ENCODE measurements around the gene SPTBN1.

Gene SPTBN1

DNA sequence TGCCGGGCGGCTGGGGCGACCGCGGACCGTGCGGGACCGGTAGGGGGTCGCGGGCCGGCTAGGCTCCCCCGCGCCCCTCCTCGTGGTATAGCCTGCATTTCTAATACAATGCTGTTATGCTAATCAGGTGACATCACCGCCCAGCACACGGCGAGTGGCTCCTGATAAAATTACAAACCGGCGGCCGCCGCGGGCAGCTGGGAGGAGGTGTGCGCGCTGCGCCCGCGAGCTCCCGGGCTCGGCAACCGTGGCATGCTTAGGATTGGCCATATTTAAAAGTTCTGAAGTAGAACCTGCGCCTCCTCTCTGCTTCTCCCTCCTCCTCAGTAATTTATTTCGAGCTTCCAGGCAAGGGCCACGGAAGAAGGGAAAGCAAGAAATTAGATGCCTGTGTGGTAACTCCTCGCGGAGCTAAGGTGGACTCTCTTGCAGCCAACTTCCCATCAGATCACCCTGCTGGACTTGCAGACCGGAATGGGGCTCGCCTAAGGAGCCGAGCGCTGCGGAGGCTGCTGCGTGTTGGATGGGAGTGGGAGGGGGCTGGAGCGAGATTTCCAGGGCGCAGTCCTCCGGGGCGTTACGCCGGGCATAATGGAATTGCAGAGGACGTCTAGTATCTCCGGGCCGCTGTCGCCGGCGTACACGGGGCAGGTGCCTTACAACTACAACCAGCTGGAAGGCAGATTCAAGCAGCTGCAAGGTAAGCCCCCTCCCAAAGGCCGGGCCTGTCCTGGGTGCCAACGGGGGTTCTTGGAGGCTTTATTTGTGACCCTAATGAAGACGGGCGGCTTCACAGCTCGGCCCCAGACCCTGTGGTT is 102.3 kb downstream of the SPTBN1 start:
- TF ChIP-seq POLR2A (IDR thresholded peaks at IDR 0.05; ENCODE audit: low read depth, low read length): no peak
- DNase-seq (ENCODE audit: insufficient read length, low spot score) (no peak), FAIRE-seq (no peak)

DNA sequence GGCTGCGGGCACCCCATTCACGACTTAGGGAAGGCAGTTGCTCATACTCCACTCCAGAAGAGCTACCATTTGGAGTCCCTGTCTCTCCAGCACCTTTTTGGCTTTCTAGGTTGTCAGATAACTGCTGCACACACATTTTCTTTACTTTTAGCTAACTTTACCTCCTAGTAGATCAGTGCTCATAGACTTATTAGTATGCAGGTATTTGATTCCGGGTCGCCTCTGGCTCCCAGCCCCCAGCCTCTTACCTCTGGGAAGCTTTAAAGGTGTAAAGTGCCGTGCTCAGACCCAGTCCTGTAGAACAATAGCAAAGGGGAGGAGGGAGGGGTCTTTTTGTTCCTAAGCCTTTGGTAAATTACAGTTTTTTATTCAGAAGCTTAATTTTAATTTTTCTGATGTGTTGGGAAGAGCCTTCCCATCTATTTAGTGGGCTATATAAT is 102.9 kb downstream of the SPTBN1 start:
- TF ChIP-seq POLR2A (IDR thresholded peaks at IDR 0.05; ENCODE audit: low read depth, low read length): no peak
- no peak for FAIRE-seq
- no peak for DNase-seq (ENCODE audit: insufficient read length, low spot score)

DNA sequence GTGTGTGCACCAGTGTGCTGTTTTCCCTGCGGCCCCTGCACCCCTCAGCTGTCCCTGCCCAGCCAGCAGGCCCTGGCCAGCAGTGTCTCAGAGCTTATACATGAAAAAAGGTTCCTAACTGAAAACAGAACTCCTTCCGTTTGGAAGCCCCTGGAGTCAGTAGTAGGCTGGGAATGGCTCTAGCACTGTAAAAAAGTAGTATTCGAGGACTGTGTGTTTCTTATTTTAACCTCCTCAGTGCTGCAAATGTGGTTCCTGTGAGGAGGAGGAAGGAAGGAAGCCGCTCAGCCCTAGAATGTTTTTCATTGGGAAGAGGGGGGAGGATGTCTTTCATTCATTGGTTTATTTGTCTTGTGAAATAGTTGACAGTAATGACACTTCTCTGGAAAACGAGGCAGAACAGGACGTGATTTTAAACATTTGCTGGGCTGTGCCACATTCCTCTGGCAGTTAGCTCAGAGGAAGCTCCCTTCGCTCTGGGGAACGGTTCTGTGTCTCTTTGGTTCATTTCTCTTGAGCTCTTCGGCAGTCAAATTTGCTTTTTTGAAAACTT is 103.5 kb downstream of the SPTBN1 start:
- TF ChIP-seq POLR2A (IDR thresholded peaks at IDR 0.05; ENCODE audit: low read depth, low read length): no peak; the same call in 1 of the 2 replicates
- peak; percentile 93 for FAIRE-seq
- DNase-seq (ENCODE audit: insufficient read length, low spot score): peak; percentile 71

- no peak for FAIRE-seq
- TF ChIP-seq POLR2A (IDR thresholded peaks at IDR 0.05; ENCODE audit: low read depth, low read length): no peak
- DNase-seq (ENCODE audit: insufficient read length, low spot score): peak; percentile 62
Observed at GRCh38 chr2:54560146-54560881, 104.2 kb downstream of the SPTBN1 start.

GRCh38 chr2:54561010-54561409 is 104.9 kb downstream of the SPTBN1 start:
- DNase-seq (ENCODE audit: insufficient read length, low spot score) (no peak), FAIRE-seq (no peak)
- no peak for TF ChIP-seq POLR2A (IDR thresholded peaks at IDR 0.05; ENCODE audit: low read depth, low read length)

DNA sequence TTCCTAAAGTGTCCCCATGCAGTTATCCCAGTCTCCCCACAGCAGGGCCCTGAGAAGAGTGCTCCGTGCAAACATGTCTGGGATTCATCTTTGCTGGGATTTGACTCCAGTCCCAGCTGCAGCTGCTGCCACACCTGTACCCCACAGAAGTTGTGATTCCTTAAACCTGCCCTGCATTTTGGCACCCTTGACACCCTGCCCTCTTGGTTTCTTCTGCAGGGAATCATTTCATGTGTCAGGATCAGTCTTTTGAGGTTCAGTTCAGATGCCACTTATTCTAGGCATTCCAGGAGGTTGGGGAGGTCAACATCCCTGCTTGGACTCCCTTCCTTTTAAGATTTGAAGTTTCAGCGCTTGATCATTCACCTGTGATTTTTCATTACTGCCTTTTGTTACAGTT is 108.3 kb downstream of the SPTBN1 start:
- TF ChIP-seq POLR2A (IDR thresholded peaks at IDR 0.05; ENCODE audit: low read depth, low read length): no peak
- FAIRE-seq: no peak
- no peak for DNase-seq (ENCODE audit: insufficient read length, low spot score)

GRCh38 chr2:54565551-54565950 is 109.4 kb downstream of the SPTBN1 start:
- no peak for TF ChIP-seq POLR2A (IDR thresholded peaks at IDR 0.05; ENCODE audit: low read depth, low read length)
- DNase-seq (ENCODE audit: insufficient read length, low spot score): no peak
- no peak for FAIRE-seq

DNA sequence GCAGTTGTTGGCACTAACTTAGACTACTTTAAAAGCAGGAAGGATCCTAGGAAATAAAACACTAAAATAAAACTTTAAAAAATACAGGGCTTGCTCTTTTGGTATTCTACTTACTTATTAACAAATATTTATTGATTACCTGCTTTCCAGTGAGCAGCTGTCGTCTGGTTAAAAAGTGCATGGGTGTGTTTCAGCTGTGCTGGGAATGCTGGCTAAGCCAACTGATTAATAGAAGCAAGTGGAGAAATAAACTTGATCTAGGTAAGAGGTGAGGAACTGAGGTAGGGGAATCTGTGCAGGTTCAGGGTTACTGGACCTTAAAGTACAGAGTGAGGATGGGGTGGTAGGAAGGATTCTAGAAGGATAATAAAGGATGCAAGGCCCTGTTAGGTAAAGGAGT is 110.8 kb downstream of the SPTBN1 start:
- no peak for FAIRE-seq
- no peak for DNase-seq (ENCODE audit: insufficient read length, low spot score)
- TF ChIP-seq POLR2A (IDR thresholded peaks at IDR 0.05; ENCODE audit: low read depth, low read length): no peak

DNA sequence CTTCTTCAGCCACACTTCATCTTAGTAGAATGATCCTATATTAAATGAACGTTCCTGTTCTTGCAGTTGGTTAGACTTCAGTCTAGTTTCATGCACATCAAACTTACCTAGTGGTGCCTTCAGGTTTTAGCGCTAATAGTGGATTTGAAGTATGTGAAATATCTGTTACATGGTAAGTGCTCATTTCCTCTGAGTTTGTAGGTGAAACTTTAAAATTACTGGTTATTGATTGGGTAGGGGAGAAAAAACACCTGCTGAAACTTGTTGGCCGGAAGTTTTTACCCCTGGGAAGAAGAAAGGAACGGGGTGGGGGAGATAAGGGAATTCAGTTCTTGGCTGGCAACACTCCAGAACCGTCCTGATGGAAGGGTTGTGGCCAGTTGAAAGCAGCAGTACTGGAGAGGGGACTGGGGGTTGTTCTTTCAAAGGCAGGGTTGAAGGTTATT is 112.8 kb downstream of the SPTBN1 start:
- DNase-seq (ENCODE audit: insufficient read length, low spot score) (no peak), FAIRE-seq (no peak)

DNA sequence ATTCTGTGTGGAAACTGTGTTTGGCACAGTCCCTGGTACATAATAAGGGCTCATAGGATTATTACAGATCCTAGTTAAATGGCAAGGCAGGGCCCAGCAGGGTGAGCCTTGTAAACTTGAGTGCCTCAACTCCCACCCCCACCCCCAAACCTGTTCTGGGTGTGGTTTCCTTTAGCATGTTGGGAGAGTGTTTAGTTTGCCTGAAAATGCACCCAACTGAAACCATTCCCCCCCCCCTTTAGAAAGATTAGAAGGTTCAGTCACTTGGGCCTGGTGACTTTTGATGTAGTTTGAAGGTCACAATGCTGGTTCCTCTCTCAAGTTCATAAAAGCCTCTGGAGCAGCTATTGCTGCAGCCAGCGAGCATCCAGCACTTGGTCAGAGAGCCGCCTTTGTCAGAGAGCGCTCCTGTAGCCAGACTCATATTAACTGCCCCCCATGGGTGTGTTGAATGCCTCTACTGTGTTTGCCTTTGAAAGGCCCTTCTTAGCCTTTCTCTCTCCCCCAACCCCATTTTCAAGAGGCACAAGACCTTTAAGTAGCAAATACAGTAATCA is 113.7 kb downstream of the SPTBN1 start:
- no peak for DNase-seq (ENCODE audit: insufficient read length, low spot score)
- FAIRE-seq: no peak
- no peak for TF ChIP-seq POLR2A (IDR thresholded peaks at IDR 0.05; ENCODE audit: low read depth, low read length)

More for the DNA sequence above, 112.8 kb downstream of the SPTBN1 start:
- no peak for TF ChIP-seq POLR2A (IDR thresholded peaks at IDR 0.05; ENCODE audit: low read depth, low read length)

- DNase-seq (ENCODE audit: insufficient read length, low spot score) (no peak), FAIRE-seq (no peak)
- no peak for TF ChIP-seq POLR2A (IDR thresholded peaks at IDR 0.05; ENCODE audit: low read depth, low read length)
Observed at GRCh38 chr2:54570321-54570855, 114.3 kb downstream of the SPTBN1 start.

GRCh38 chr2:54570925-54571694 is 115.0 kb downstream of the SPTBN1 start:
- DNase-seq (ENCODE audit: insufficient read length, low spot score) (peak; percentile 56), FAIRE-seq (peak; percentile 97)
- TF ChIP-seq POLR2A (IDR thresholded peaks at IDR 0.05; ENCODE audit: low read depth, low read length): no peak

GRCh38 chr2:54572262-54572635 is 116.1 kb downstream of the SPTBN1 start:
- FAIRE-seq: peak; percentile 71
- DNase-seq (ENCODE audit: insufficient read length, low spot score): peak; percentile 33
- no peak for TF ChIP-seq POLR2A (IDR thresholded peaks at IDR 0.05; ENCODE audit: low read depth, low read length)

Data from H54 (cell line).